ENCODE results near the gene SYNC. TPM values are rescaled to one million over a fixed set of nuclear protein-coding genes. Genes with fewer than 3 reads are reported as not detected.

SYNC gene
- total and polyA plus RNA-seq, 10 of the 15 experiments (the other 5 are each of a cell fraction or from before 2014, with no cell fraction given), result 0.04 to 0.12 (median 0.05) TPM; not detected in 7

- ChIA-PET SMC1A (ENCODE audit: uncharacterized antibody, unreplicated experiment) (interaction anchor here (0.6 to 1.5 kb wide), 7 partner anchors 9 to 43 kb away, joined by 3 to 12 read pairs (median 4); no protein-coding TSS in a partner anchor), CTCF (interaction anchor here (0.7 to 1.8 kb wide), 12 partner anchors 9 to 228 kb away, joined by 3 to 15 read pairs (median 4); no protein-coding TSS in a partner anchor), POLR2A (no interaction called here), RAD21 (ENCODE audit: unreplicated experiment) (interaction anchor here (1.1 to 2.0 kb wide), 2 partner anchors 24 to 37 kb away, joined by 4 to 14 read pairs; no protein-coding TSS in a partner anchor)
- BruUV-seq (replicated peaks), result no TSS peak
- Histone ChIP-seq H2AFZ (ENCODE audit: control insufficient read depth, low read depth, low read length) (no peak overlapping the region), H3K27me3 (replicated peaks in 1 of 2; ENCODE audit: control insufficient read depth in 2 of 2, insufficient read depth in 2 of 2, low read length in 1 of 2) (no peaks in the 10 kb centered on the region; a peak in 1 of 4 replicates), H3K9ac (ENCODE audit: control insufficient read depth, insufficient read depth, low read length) (no peak overlapping the region), H3K27ac (ENCODE audit: control insufficient read depth, insufficient read depth) (no peak overlapping the region), H3K4me3 (no peak overlapping the region), H3K9me3 (replicated peaks; ENCODE audit: control insufficient read depth, insufficient read depth, low read length) (no peaks in the 10 kb centered on the region), H3K4me2 (ENCODE audit: control insufficient read depth, insufficient read depth) (no peak overlapping the region), H3K4me1 (ENCODE audit: control insufficient read depth, insufficient read depth, low read length) (peaks cover 3% of the 10 kb centered on the region), H3K79me2 (ENCODE audit: control insufficient read depth, insufficient read depth, low read length) (no peaks in the 10 kb centered on the region), H4K20me1 (ENCODE audit: control insufficient read depth, insufficient read depth) (no peaks in the 10 kb centered on the region), H3K36me3 (ENCODE audit: control insufficient read depth in 2 of 2, insufficient read depth in 2 of 2, low read length in 1 of 2) (no peaks in the 10 kb centered on the region)
- intact Hi-C loops (cut with micrococcal nuclease; ENCODE audit: unreplicated experiment), result no loop called here
- in situ Hi-C loops (cut with MboI), result no loop called here
- no peak for FAIRE-seq
- WGBS (ENCODE audit: insufficient coverage, insufficient replicate concordance, low lambda C conversion rate, missing lambda C conversion rate), result 23% methylated on average over 8 of the region's 8 CpGs
- ATAC-seq, result no peak
- DNase-seq (ENCODE audit: low read depth, low spot score), result no peak
- TF ChIP-seq NBN (IDR thresholded peaks at IDR 0.05) (no peak), GATAD2B (conservative IDR thresholded peaks at IDR 0.05; ENCODE audit: low read depth) (no peak), NFYB (IDR thresholded peaks at IDR 0.05; ENCODE audit: insufficient read depth, low read depth, low read length) (no peak), ZBTB40 (IDR thresholded peaks at IDR 0.05; ENCODE audit: borderline replicate concordance) (no peak), IRF4 (IDR thresholded peaks at IDR 0.05; ENCODE audit: low read depth, low read length) (no peak), POLR2A (IDR thresholded peaks at IDR 0.05; ENCODE audit: low read depth, low read length) (no peak), MEF2A (IDR thresholded peaks at IDR 0.05; ENCODE audit: insufficient read depth, low read depth, low read length) (no peak), SREBF2 (IDR thresholded peaks at IDR 0.05; ENCODE audit: low read length) (no peak), CTCF (IDR thresholded peaks at IDR 0.05 in 2 of 3, conservative IDR thresholded peaks at IDR 0.05 in 1 of 3; ENCODE audit: control insufficient read depth in 2 of 3, extremely low read depth in 1 of 3, insufficient read depth in 1 of 3, low read depth in 3 of 3, low read length in 3 of 3) (no peak), MYC (IDR thresholded peaks at IDR 0.05; ENCODE audit: insufficient read depth, insufficient read length, insufficient replicate concordance, low read length, severe bottlenecking) (no peak), NR2C2 (IDR thresholded peaks at IDR 0.05; ENCODE audit: borderline replicate concordance, control insufficient read depth, insufficient read length, low read depth) (no peak)
- TF ChIP-seq, protein P1, sequence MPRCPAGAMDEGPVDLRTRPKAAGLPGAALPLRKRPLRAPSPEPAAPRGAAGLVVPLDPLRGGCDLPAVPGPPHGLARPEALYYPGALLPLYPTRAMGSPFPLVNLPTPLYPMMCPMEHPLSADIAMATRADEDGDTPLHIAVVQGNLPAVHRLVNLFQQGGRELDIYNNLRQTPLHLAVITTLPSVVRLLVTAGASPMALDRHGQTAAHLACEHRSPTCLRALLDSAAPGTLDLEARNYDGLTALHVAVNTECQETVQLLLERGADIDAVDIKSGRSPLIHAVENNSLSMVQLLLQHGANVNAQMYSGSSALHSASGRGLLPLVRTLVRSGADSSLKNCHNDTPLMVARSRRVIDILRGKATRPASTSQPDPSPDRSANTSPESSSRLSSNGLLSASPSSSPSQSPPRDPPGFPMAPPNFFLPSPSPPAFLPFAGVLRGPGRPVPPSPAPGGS (IDR thresholded peaks at IDR 0.05; ENCODE audit: borderline replicate concordance, insufficient read depth, low read depth, low read length, poor library complexity, severe bottlenecking), result no peak
- TF ChIP-seq, protein P2, sequence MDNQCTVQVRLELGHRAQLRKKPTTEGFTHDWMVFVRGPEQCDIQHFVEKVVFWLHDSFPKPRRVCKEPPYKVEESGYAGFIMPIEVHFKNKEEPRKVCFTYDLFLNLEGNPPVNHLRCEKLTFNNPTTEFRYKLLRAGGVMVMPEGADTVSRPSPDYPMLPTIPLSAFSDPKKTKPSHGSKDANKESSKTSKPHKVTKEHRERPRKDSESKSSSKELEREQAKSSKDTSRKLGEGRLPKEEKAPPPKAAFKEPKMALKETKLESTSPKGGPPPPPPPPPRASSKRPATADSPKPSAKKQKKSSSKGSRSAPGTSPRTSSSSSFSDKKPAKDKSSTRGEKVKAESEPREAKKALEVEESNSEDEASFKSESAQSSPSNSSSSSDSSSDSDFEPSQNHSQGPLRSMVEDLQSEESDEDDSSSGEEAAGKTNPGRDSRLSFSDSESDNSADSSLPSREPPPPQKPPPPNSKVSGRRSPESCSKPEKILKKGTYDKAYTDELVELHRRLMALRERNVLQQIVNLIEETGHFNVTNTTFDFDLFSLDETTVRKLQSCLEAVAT (IDR thresholded peaks at IDR 0.05), result no peak
Measured at GRCh38 chr1:32748926-32749325, 46.4 kb upstream of the SYNC start.

All from GM12878 (cell line).